ENCODE data around the gene NTM.

The NTM gene

DNA sequence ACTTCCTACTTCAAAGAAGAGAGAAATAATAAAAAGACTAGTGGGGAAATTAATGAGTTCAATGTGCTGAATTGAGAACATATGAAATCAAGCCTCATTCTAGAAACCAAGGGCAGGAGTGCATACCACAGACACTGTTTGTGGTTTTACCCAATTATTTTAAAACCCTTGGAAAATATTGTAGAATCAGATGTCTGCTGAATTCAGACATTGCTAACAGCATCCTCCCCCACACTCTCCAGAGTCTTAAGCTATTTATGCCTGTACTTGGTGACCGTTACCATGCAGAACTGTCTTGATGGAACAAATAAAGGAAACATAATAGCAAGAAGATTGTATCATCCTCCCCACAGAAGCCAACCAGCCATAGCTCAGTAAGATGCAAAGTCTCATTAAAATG, 850.1 kb downstream of the NTM start:
- no peak overlapping the region for H3K9ac ChIP-seq (ENCODE audit: low read length)
- peaks cover 12% of the 10 kb centered on the region for H3K27me3 ChIP-seq (replicated peaks; ENCODE audit: control insufficient read depth, insufficient read depth, low read length)
- DNase-seq (ENCODE audit: low read depth): peak; percentile 94
- H3K4me1 ChIP-seq (ENCODE audit: control insufficient read depth, insufficient read depth, low read length): peaks cover 13% of the 10 kb centered on the region
- no peaks in the 10 kb centered on the region for H3K36me3 ChIP-seq (ENCODE audit: control insufficient read depth, insufficient read depth, low read length, severe bottlenecking)
- H3K4me3 ChIP-seq (ENCODE audit: low read length): no peak overlapping the region
- H3K9me3 ChIP-seq (ENCODE audit: control insufficient read depth, low read length): no peaks in the 10 kb centered on the region

DNA sequence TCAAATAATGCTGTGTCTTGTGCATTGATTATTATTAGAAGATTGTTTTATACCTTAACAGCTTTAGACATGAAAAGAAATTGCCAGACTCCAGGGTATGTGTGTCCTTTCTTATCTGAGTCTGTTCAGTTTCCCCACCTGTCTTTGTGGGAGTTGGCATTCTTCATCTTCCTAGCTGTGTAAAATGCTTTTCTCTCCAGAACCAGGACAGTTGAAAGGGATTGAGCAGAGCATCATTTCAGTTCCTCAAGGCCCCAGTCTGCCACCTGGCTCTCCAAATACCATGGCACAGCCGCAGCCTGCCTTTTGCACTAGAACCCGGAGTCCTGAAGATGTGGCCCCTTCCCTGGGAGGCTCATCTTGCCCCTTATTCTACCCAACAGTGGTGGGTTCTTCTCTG, 851.9 kb downstream of the NTM start:
- H3K36me3 ChIP-seq (ENCODE audit: control insufficient read depth, insufficient read depth, low read length, severe bottlenecking): no peaks in the 10 kb centered on the region
- no peak for DNase-seq (ENCODE audit: low read depth)
- H3K4me3 ChIP-seq (ENCODE audit: low read length): no peak overlapping the region
- H3K4me1 ChIP-seq (ENCODE audit: control insufficient read depth, insufficient read depth, low read length): peaks cover 13% of the 10 kb centered on the region
- H3K9ac ChIP-seq (ENCODE audit: low read length): no peak overlapping the region
- no peaks in the 10 kb centered on the region for H3K9me3 ChIP-seq (ENCODE audit: control insufficient read depth, low read length)
- H3K27me3 ChIP-seq (replicated peaks; ENCODE audit: control insufficient read depth, insufficient read depth, low read length): peaks cover 4% of the 10 kb centered on the region

DNA sequence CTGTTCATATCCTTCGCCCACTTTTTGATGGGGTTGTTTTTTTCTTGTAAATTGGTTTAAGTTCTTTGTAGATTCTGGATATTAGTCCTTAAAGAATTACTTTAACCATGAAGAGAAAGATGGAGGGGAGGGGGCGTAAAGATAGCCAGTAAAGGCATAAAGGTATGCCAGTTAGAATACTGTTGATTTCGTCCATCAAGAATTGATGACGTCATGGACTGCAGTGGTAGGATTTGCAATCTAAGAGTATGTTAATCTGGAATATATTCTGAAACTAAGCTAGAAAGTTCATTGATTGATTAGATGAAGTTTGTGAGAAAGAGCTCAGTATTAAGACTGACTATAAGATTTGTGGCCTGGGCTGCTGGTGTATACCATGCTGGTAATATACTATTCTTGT, 856.1 kb downstream of the NTM start:
- H3K4me1 ChIP-seq (ENCODE audit: control insufficient read depth, insufficient read depth, low read length): peaks cover 7% of the 10 kb centered on the region
- no peaks in the 10 kb centered on the region for H3K36me3 ChIP-seq (ENCODE audit: control insufficient read depth, insufficient read depth, low read length, severe bottlenecking)
- peaks cover 4% of the 10 kb centered on the region for H3K27me3 ChIP-seq (replicated peaks; ENCODE audit: control insufficient read depth, insufficient read depth, low read length)
- DNase-seq (ENCODE audit: low read depth): no peak
- no peak overlapping the region for H3K4me3 ChIP-seq (ENCODE audit: low read length)
- H3K9me3 ChIP-seq (ENCODE audit: control insufficient read depth, low read length): no peaks in the 10 kb centered on the region
- H3K9ac ChIP-seq (ENCODE audit: low read length): no peak overlapping the region

DNA sequence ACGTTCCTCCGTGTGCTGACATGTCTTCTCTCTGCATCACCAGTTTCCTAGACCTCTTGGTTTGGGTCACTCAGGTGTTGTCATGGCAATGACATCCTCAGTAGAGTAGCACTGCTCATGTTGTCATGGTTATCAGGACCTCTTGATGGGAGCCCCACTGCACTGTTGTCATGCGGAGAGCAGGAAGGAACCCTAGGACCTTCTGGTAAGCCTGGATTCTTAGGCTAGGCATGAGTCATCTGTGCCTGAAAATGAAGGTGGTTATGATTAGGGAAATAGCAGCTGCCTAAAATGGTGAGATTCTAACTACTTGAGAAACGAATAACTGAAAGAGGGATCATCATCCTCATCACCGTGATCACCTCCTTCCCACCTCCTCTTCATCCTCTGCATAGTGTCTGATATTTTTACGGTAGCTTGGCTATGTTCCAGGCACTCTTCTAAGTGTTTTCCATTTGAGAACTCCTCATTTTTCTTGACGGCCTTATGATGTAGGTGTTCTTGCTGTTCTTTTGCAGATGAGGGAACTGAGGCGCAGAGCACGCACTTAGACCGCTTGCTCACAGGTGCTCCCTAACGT, 858.4 kb downstream of the NTM start:
- no peak for DNase-seq (ENCODE audit: low read depth)
- Histone ChIP-seq H3K4me1 (ENCODE audit: control insufficient read depth, insufficient read depth, low read length) (peaks cover 18% of the 10 kb centered on the region), H3K9me3 (ENCODE audit: control insufficient read depth, low read length) (no peaks in the 10 kb centered on the region), H3K36me3 (ENCODE audit: control insufficient read depth, insufficient read depth, low read length, severe bottlenecking) (no peaks in the 10 kb centered on the region), H3K4me3 (ENCODE audit: low read length) (no peak overlapping the region), H3K9ac (ENCODE audit: low read length) (no peak overlapping the region), H3K27me3 (replicated peaks; ENCODE audit: control insufficient read depth, insufficient read depth, low read length) (no peaks in the 10 kb centered on the region)

GRCh38 chr11:132231656-132232347, 861.4 kb downstream of the NTM start:
- Histone ChIP-seq H3K9me3 (ENCODE audit: control insufficient read depth, low read length) (no peaks in the 10 kb centered on the region), H3K27me3 (replicated peaks; ENCODE audit: control insufficient read depth, insufficient read depth, low read length) (no peaks in the 10 kb centered on the region), H3K9ac (ENCODE audit: low read length) (peak overlapping the region; percentile 59), H3K4me1 (ENCODE audit: control insufficient read depth, insufficient read depth, low read length) (peaks cover 18% of the 10 kb centered on the region), H3K36me3 (ENCODE audit: control insufficient read depth, insufficient read depth, low read length, severe bottlenecking) (no peaks in the 10 kb centered on the region), H3K4me3 (ENCODE audit: low read length) (peak overlapping the region; percentile 63)
- no peak for DNase-seq (ENCODE audit: low read depth)

DNA sequence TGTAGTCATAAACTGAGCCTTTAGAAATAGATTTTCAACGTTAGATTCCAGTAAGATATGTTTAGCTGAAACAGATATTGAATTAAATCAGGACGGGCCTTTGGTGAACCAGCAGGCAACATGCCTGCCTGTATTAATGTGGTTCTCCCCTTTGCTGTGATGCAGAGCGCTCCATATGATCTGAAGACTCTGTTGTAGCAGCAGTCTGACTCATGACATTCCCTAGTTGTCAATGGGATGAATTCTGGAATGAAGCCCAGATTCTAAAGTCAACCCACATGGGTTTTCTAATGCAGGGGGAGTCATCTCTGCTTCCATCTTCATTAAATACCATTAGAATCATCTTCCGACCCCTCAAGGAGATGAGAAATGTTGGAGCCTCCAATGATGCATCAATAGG, 864.5 kb downstream of the NTM start:
- peak; percentile 34 for DNase-seq (ENCODE audit: low read depth)
- H3K9me3 ChIP-seq (ENCODE audit: control insufficient read depth, low read length): no peaks in the 10 kb centered on the region
- peaks cover 18% of the 10 kb centered on the region for H3K4me1 ChIP-seq (ENCODE audit: control insufficient read depth, insufficient read depth, low read length)
- H3K9ac ChIP-seq (ENCODE audit: low read length): no peak overlapping the region
- no peaks in the 10 kb centered on the region for H3K27me3 ChIP-seq (replicated peaks; ENCODE audit: control insufficient read depth, insufficient read depth, low read length)
- H3K4me3 ChIP-seq (ENCODE audit: low read length): no peak overlapping the region
- no peaks in the 10 kb centered on the region for H3K36me3 ChIP-seq (ENCODE audit: control insufficient read depth, insufficient read depth, low read length, severe bottlenecking)

- Histone ChIP-seq H3K27me3 (replicated peaks; ENCODE audit: control insufficient read depth, insufficient read depth, low read length) (no peaks in the 10 kb centered on the region), H3K4me3 (ENCODE audit: low read length) (no peak overlapping the region), H3K4me1 (ENCODE audit: control insufficient read depth, insufficient read depth, low read length) (no peaks in the 10 kb centered on the region), H3K9me3 (ENCODE audit: control insufficient read depth, low read length) (no peaks in the 10 kb centered on the region), H3K9ac (ENCODE audit: low read length) (no peak overlapping the region), H3K36me3 (ENCODE audit: control insufficient read depth, insufficient read depth, low read length, severe bottlenecking) (no peaks in the 10 kb centered on the region)
- no peak for DNase-seq (ENCODE audit: low read depth)
Observed at GRCh38 chr11:132237781-132238180, 867.4 kb downstream of the NTM start.

GRCh38 chr11:132238331-132238866, 868.0 kb downstream of the NTM start:
- DNase-seq (ENCODE audit: low read depth): no peak

DNA sequence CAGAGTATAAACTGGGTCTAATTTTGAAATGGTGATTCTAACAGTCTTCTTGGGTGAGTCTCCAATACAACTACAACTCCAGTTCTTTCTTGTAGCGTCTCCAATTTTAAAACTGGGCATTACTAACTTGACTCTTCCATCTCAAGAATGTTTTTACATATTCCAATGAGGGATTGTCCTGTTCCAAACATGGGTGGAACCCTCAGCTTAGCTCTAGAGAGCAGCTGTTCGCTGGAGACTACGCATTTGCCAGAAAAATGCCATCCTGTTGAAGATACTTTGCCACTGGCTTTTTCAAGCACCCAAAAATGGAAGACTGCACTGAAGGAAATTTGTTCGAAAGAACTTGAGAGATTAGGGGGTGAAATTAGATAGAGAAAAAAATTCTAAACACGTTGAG, 870.0 kb downstream of the NTM start:
- no peak overlapping the region for H3K9ac ChIP-seq (ENCODE audit: low read length)
- DNase-seq (ENCODE audit: low read depth): no peak

More at GRCh38 chr11:132238331-132238866, 868.0 kb downstream of the NTM start:
- Histone ChIP-seq H3K9me3 (ENCODE audit: control insufficient read depth, low read length) (no peaks in the 10 kb centered on the region), H3K9ac (ENCODE audit: low read length) (no peak overlapping the region), H3K36me3 (ENCODE audit: control insufficient read depth, insufficient read depth, low read length, severe bottlenecking) (no peaks in the 10 kb centered on the region), H3K27me3 (replicated peaks; ENCODE audit: control insufficient read depth, insufficient read depth, low read length) (no peaks in the 10 kb centered on the region), H3K4me1 (ENCODE audit: control insufficient read depth, insufficient read depth, low read length) (no peaks in the 10 kb centered on the region), H3K4me3 (ENCODE audit: low read length) (no peak overlapping the region)

DNA sequence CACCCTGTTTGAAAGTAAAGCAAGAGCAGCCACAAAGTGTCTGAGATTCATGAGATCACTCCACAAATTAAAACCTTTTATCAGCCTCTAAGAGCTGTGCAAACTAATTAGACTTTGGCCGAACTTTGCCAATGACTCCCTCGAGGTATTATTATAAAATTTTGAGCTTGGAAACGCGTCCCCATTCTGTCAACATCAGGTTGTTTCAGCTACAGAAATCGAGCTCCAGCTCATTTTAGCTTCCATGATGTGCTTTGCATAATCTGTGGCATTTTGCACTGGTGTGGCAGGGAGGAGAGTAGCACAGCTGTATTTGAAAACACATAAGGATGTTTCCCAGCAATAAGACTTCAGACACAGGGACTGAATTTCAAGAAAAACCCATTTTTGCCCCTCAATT, 872.2 kb downstream of the NTM start:
- Histone ChIP-seq H3K9ac (ENCODE audit: low read length) (no peak overlapping the region), H3K4me3 (ENCODE audit: low read length) (no peak overlapping the region)
- no peak for DNase-seq (ENCODE audit: low read depth)

More for the DNA sequence above, 870.0 kb downstream of the NTM start:
- H3K4me3 ChIP-seq (ENCODE audit: low read length): no peak overlapping the region
- no peaks in the 10 kb centered on the region for H3K4me1 ChIP-seq (ENCODE audit: control insufficient read depth, insufficient read depth, low read length)
- H3K36me3 ChIP-seq (ENCODE audit: control insufficient read depth, insufficient read depth, low read length, severe bottlenecking): no peaks in the 10 kb centered on the region
- H3K27me3 ChIP-seq (replicated peaks; ENCODE audit: control insufficient read depth, insufficient read depth, low read length): no peaks in the 10 kb centered on the region
- no peaks in the 10 kb centered on the region for H3K9me3 ChIP-seq (ENCODE audit: control insufficient read depth, low read length)

DNA sequence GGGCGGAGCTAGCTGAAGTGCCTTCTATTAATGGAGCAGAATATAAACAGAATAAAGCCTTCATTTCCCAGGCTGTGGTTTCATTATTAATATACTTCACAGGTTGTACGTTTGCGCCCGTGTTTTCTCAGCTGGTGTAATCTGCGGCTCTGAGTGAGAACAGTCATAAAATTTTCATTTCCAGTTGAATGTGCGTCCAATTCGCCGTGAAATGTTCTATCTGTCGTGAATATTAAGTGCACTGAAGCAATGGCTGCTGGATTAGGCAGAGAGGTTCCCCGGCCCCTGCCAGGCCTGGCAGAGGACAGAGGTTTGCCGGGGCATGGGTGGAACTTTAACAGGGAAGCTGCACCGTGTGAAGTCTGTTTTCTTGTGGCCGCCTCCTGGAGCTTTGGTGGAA, 874.4 kb downstream of the NTM start:
- Histone ChIP-seq H3K9me3 (ENCODE audit: control insufficient read depth, low read length) (no peaks in the 10 kb centered on the region), H3K36me3 (ENCODE audit: control insufficient read depth, insufficient read depth, low read length, severe bottlenecking) (no peaks in the 10 kb centered on the region), H3K4me1 (ENCODE audit: control insufficient read depth, insufficient read depth, low read length) (no peaks in the 10 kb centered on the region), H3K4me3 (ENCODE audit: low read length) (no peak overlapping the region), H3K9ac (ENCODE audit: low read length) (no peak overlapping the region), H3K27me3 (replicated peaks; ENCODE audit: control insufficient read depth, insufficient read depth, low read length) (no peaks in the 10 kb centered on the region)
- no peak for DNase-seq (ENCODE audit: low read depth)

More for the DNA sequence above, 872.2 kb downstream of the NTM start:
- no peaks in the 10 kb centered on the region for H3K27me3 ChIP-seq (replicated peaks; ENCODE audit: control insufficient read depth, insufficient read depth, low read length)
- H3K9me3 ChIP-seq (ENCODE audit: control insufficient read depth, low read length): no peaks in the 10 kb centered on the region
- H3K36me3 ChIP-seq (ENCODE audit: control insufficient read depth, insufficient read depth, low read length, severe bottlenecking): no peaks in the 10 kb centered on the region
- H3K4me1 ChIP-seq (ENCODE audit: control insufficient read depth, insufficient read depth, low read length): no peaks in the 10 kb centered on the region

Data from adipocyte (in vitro differentiated cells).